GM03348 (cell line): ENCODE results near the gene HIP1.
A peak's percentile ranks its signal among the peaks of the same experiment; 100 is the strongest.
"Not testable (repeated sequence)": the region's sequence is repeated elsewhere in the genome, so short reads cannot be mapped to it uniquely, and the experiment has no call there.

Experiments
- DNase-seq: peaks from one replicate; pipeline ENCODE4 v3.0.0; 2012; ENCODE audit warnings: low spot score

Gene HIP1

DNA sequence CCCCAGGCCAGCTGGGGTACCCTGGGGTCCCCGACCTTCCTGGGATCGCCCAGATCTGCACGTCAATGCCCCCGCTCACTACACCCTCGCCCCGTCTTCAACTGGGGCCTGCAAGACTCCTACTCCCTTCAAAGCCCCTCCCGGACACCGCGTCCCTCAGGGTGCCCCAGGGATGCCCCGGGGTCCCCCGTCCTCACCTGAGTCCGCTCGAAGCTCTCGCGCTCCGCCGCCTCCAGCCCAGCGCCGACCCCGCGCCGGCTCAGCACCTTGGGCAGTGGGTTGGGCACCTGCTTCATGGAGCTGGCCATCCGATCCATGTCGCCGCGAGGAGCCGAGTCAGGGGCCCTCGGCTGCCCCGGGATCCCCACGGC lies at the start of gene HIP1:
HIP1 (minus strand) TSS at position 338 of the 371 bp plus-strand sequence; CDS start at position 317, 21 bp downstream.
- no peak for DNase-seq

- DNase-seq: not testable (repeated sequence)
Observed at GRCh38 chr7:75788154-75788847, 49.6 kb upstream of the HIP1 start.

DNA sequence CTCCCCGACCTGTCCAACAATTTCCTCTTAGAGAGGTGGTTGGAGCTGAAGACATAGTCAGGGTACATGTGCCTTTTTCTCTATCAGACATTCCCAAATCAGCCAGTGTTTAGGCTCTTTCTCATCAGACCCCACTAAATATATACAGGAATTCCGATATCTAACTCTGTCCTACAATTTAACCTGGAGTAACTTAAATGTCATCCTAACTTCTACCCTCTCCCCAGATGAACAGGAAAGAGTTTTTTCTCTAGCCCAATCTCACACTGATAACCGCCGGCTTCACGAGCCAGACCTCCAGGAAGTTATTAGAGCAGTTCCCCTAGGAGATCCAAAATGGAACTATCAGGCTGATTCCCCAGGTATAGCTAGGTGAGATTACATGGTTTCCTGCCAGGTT lies 44.3 kb upstream of the HIP1 start:
- not testable (repeated sequence) for DNase-seq

DNA sequence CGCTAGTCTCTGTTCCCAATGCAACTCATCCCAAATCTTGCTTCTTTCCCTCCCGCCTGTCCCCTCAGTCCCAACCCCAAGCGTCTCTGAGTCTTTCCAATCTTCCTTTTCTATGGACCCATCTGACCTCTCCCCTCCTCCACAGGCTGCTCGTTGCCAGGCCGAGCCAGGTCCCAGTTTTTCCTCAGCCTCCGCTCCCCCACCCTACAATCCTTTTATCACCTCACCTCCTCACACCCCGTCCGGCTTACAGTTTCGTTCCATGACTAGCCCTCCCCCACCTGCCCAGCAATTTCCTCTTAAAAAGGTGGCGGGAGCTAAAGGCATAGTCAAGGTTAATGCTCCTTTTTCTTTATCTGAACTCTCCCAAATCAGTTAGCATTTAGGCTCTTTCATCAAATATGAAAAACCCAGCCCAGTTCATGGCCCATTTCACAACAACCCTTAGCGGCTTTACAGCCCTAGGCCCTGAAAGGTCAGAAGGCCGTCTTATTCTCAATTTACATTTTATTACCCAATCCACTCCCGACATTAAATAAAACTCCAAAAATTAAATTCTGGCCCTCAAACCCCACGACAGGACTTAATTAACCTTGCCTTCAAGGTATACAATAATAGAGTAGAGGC lies 42.0 kb upstream of the HIP1 start:
- not testable (repeated sequence) for DNase-seq

DNA sequence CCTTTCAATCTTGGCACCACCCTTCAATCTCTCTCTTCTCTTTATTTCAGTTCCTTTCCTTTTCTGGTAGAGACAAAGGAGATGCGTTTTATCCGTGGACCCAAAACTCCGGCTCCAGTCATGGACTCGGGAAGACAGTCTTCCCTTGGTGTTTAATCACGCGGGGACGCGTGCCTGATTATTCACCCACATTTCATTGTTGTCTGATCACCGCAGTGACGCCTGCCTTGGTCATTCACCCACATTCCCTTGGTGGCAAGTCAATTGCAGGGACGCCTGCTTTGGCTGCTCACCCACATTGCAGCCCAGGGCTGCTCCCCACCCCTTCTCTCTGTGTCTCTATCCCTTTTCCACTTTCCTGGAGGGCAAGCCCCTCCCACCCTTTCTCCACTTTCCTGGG lies 40.8 kb upstream of the HIP1 start:
- DNase-seq: not testable (repeated sequence)

DNA sequence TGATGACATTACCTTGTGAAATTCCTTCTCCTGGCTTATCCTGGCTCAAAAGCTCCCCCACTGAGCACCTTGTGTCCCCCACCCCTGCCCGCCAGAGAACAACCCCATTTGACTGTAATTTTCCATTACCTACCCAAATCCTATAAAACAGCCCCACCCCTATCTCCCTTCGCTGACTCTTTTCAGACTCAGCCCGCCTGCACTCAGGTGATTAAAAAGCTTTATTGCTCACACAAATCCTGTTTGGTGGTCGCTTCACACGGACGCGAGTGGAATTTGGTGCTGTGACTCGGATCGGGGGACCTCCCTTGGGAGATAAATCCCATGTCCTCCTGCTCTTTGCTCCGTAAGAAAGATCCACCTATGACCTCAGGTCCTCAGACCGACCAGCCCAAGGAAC lies 40.3 kb upstream of the HIP1 start:
- DNase-seq: not testable (repeated sequence)

- peak; percentile 84 for DNase-seq
Observed at GRCh38 chr7:75776295-75776971, 37.7 kb upstream of the HIP1 start.

DNA sequence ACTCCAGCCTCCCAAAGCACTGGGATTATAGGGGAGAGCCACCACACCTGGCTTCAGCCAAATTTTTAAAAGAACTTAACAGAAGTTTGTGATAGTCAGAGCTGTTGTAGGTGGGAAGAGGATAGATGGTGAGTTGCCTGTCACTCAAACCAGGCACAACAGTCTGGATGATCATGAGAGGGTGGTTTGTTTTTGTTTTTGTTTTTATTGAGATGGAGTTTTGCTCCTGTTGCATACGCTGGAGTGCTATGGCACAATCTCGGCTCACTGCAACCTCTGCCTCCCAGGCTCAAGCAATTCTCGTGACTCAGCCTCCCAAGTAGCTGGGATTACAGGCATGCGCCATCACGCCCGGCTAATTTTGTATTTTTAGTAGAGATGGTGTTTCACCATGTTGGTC lies 35.2 kb upstream of the HIP1 start:
- DNase-seq: not testable (repeated sequence)

- peak; percentile 74 for DNase-seq
Observed at GRCh38 chr7:75772081-75773077, 33.6 kb upstream of the HIP1 start, which contains the start of gene CCL26. CCL26 (minus strand) TSS chr7:75772211; CDS start chr7:75772176, 35 bp downstream.

GRCh38 chr7:75771224-75771623 lies 32.5 kb upstream of the HIP1 start:
- peak; percentile 45 for DNase-seq

DNA sequence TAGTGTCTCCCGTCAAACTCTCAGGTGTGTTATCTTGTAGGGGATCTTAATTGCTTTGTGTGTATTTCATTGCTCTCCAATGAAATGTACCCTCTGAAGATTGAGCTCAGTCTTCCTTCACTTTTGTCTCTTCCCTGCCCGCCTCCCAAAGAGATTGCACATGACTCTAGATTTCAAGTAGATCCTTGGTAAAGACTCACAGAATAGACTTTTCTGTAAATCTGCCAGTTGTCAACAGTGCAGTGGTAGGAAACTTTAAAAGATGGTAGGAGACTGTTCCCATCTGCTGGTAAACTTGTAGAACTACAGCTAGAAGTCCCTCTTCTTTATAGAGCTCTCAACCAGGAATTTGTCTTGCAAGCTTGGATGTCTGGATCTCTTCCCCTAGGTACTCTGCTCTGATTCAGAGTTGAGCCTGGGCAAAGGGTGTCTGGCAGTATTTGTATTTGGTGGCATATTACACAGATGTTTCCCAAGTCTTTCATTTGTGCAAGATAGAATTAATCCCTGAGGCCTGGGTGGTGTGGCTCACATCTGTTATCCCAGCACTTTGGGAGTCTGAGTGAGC lies 23.7 kb upstream of the HIP1 start:
- DNase-seq: peak; percentile 88

- DNase-seq: not testable (repeated sequence)
Observed at GRCh38 chr7:75761801-75762200, 23.1 kb upstream of the HIP1 start.

GRCh38 chr7:75758491-75758890 lies 19.8 kb upstream of the HIP1 start:
- DNase-seq: no peak

DNA sequence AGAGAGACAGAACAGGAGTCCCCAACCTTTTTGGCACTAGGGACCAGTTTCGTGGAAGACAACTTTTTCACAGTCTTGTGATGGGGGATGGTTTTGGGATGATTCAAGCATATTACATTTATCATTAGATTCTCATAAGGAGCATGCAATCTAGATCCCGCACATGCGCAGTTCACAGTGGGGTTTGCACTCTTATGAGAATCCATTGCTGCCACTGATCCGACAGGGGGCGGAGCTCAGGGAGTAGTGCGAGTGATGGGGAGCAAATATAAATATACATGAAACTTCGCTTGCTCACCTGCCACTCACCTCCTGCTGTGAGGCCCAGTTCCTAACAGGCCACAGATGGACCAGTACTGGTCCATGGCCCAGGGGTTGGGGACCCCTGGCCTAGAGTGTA lies 19.1 kb upstream of the HIP1 start:
- no peak for DNase-seq

DNA sequence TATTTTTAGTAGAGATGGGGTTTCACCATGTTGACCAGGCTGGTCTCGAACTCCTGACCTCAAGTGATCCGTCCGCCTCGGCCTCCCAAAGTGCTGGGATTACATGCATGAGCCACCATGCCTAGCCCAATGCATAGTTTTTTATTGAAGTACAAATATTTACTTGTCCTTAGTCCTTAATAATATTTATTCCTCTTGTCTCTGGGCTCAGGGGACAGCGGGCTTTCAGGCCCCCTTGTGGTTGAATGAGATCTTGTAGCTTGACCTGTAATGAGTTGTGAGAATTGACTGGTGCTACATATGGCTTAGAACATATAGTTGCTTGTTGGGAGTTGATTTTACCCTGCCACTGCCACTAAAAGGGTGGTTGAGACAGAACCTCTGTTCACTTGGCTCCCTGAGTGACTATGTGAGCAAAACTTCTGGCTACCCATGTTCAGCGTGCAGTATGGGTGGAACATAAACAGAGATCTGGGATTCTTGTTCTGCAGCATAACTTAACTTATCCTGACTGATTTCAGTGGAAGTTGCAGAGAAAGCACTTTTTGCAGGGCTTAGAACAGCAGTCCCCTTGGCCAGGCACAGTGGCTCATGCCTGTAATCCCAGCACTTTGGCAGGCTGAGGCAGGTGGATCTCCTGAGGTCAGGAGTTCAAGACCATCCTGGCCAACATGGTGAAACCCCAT lies 18.4 kb upstream of the HIP1 start:
- DNase-seq: peak; percentile 58

DNA sequence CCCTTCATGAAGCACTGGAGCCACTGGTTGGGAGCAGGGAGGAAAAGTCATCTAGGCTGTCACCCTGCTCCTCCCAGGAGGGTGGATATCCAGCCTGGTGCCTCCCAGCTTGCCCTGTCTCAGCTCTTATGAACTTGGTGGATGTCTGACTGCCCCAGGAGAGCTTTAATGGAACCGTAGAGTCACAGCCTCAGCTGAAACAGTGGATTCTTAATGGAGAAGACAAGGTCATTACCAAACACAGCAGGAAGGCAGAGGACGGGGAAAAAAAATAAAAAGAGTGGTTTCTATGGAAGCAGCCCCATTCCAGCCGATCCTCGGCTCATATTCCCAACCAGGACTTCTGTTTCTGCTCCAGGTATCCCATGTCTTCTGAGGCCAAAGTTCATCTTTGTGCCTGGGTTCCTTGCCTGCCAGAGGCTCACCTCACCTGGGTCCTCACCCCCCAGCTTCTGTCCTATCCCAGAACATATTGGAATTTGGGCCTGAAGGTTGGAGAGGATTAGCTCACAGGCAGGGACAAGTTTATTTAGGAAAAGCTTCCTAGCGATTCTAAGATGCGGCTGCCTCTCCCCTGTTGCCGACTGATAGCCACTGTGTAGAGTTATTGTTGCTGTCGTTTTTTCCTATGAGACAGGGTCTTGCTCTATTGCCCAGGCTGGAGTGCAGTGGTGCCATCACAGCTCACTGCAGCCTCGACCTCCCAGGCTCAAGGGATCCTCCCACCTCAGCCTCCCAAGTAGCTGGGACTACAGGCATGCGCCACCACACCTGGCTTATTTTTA lies 17.7 kb upstream of the HIP1 start:
- DNase-seq: no peak

DNA sequence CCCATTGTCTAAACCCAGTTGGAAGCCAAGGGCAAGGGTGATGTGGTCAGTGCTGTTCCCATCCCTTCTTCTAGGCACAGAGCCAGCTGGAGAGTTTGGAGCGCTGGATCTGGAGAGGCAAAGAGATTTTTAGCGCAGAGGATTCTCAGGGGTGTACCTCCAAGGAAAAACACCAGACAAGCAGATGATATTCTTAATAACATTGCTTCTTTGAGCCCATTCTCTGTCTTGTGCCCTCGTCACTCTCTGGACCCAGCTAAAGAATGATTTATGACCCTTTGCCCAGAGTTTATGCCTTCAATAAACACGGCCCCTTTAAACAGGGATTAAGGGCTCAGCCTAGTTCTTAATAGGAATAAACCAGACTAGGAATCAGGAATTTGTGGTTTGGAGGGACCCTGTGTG lies 4.7 kb upstream of the HIP1 start:
- no peak for DNase-seq

- no peak for DNase-seq
Observed at GRCh38 chr7:75740846-75741497, 2.2 kb upstream of the HIP1 start.

GRCh38 chr7:75739796-75740672 lies 1.3 kb upstream of the HIP1 start:
- DNase-seq: no peak
